ENCODE results near the gene TFF3.

Gene TFF3

GRCh38 chr21:42346866-42347600 is 31.8 kb upstream of the TFF3 start:
- DNase-seq (ENCODE audit: low spot score): no peak

- no peak for DNase-seq (ENCODE audit: low spot score)
Measured at GRCh38 chr21:42346441-42346840, 31.2 kb upstream of the TFF3 start.

DNA sequence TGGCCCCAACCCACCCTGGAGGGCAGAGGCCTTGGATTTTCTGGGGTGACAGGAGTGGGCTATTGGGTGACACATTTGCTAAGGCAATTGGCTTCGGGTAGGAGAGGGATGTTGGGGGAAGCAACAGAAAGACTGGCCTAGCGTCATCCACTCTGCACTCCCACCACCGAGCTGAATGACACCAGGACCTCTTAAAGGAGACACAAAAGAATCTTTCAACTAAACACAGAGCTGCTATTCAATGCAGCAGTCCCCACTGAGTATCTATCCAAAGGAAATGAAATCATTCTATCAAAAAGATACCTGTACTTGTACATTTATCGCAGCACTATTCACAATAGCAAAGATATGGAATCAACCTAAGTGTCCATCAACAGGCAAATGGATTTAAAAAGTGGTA is 29.4 kb upstream of the TFF3 start:
- no peak for DNase-seq (ENCODE audit: low spot score)

GRCh38 chr21:42343963-42344510 is 28.8 kb upstream of the TFF3 start:
- no peak for DNase-seq (ENCODE audit: low spot score)

DNA sequence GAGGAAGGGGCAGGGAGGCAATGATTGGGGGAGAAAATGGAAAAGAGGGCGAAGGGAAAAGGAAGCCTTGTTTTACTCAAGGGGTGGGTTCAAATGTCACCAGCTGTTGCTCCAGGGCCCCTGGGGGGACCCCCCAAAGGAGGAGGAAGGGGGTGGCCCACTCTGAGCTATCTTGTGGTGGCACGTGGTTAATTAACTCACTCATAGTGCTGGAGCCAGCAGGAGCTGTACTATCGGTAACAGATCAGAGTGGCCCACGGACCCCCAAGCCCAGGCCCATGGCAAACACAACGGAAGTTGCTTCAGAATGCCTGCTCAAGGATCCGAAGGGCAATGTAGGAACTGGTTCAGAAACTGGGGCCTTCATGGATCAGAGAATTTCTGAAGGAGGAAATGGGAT is 28.3 kb upstream of the TFF3 start:
- DNase-seq (ENCODE audit: low spot score): no peak

- DNase-seq (ENCODE audit: low spot score): no peak
Measured at GRCh38 chr21:42343101-42343500, 27.9 kb upstream of the TFF3 start.

DNA sequence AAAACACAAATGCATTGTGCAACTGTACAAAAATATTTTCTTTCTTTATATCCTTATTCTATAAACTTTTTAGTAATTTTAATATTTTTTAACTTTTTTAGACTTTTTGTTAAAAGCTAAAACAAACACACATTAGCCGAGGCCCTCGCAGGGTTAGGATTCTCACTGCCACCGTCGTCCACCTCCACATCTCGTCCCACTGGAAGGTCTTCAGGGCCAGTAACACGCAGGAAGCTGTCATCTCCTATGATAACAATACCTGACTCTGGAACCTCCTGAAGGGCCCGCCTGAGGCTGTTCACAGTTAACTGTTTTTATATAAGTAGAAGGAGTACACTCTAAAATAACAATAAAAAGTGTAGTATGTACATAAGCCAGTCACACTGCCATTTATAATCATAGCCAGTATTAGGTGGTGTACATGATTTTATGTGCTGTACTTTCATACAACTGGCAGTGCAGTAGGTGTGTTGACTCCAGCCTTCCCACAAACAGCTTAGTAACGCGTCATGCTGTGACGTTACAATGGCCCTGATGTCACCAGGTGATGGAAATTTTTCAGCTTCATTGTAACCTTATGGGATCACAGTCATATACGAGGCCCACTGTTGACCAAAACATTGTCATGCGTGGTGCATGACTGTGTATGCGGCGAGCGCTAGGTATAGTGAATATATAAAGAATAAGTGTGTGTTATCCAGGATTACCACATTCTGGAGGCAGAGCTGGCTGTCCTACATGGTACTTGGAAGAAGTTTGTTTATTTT is 26.8 kb upstream of the TFF3 start:
- DNase-seq (ENCODE audit: low spot score): no peak

GRCh38 chr21:42340187-42341050 is 25.2 kb upstream of the TFF3 start:
- DNase-seq (ENCODE audit: low spot score): no peak

GRCh38 chr21:42338729-42339715 is 23.8 kb upstream of the TFF3 start:
- no peak for DNase-seq (ENCODE audit: low spot score)

- peak; percentile 74 for DNase-seq (ENCODE audit: low spot score)
Measured at GRCh38 chr21:42337830-42338728, 22.9 kb upstream of the TFF3 start.

- no peak for DNase-seq (ENCODE audit: low spot score)
Measured at GRCh38 chr21:42337276-42337675, 22.1 kb upstream of the TFF3 start.

DNA sequence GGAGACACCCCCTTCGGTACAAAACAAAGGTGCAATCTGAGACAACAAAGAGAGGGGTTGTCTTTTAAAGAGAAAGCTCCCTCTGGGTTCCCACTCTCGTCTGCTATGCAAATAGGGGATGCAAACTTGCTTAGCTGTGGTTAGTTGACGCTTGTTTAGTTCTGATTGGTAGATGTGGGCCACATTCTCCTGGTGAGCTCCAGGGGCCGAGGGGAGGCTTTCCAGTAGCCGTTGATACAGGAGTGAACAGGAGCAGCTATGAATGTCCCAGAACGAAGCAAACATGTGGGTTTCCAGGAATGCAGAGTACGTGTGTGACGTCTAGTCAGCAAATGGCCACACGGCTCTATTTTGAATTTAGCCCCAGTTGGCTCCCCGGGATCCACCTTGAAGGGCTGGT is 20.8 kb upstream of the TFF3 start:
- no peak for DNase-seq (ENCODE audit: low spot score)

- DNase-seq (ENCODE audit: low spot score): no peak
Measured at GRCh38 chr21:42332557-42333317, 17.5 kb upstream of the TFF3 start.

DNA sequence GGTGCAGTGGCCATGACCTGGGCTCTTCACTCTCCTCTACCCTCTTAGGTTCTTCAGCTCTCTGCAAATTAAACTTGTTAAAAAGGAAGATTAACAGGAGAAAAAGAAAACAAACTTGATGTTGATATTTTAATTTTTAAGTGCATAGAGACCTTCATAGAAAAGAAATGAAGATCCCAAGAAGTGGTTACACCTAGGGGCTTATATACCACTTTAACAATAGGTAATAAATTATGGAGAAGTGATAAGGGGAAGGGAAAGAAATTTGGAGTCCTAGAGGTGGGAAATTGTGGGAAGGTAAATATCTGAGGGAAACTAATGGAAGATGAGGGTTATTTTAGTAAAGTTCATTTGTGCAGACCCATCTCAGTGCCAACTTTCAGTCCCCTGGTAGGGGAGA is 16.5 kb upstream of the TFF3 start:
- no peak for DNase-seq (ENCODE audit: low spot score)

DNA sequence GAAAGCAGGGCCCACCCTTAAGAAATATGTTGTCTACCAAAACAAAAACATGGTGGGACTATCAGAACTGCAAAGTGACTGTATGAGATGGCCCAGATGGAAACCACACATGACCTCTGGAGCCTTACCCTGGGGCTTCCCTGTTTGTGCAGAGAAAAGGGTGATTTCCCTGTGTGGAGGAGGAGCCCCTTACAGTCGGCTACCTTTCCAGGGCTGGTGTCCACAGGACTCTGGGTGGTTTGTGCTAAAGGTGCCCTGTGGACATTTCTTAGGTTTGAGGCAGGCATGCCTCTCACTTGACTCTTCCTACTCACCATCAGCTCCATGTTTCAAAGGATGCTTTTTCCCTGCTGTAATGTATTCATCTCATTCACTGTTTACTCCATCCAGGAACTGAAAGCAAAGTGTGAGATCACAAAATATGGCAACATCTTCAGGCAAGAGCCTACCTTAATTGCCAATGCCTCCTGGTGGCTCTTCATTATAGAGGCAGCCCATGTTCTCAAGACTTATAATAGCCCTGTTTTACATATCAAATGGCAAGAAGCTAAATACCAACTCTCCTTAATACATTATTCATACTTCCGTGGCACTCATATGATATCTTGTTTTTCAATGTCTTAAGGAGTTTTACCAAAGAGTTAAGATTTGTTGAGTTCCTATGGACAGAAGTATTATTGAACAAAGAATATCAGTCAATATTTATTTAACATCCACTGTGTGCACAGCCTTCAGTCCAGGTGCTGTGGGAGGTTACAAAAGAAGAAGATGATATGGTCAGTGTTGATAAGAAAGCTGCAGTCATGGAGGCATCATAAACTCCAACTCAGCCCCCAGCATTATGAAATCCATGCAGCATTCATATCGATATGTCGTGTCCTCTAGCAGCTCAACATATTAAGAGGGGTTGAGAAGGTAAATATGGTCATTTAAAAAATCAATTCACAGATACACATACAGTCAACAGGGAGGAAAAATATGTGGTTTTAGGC is 15.5 kb upstream of the TFF3 start:
- DNase-seq (ENCODE audit: low spot score): peak; percentile 17

DNA sequence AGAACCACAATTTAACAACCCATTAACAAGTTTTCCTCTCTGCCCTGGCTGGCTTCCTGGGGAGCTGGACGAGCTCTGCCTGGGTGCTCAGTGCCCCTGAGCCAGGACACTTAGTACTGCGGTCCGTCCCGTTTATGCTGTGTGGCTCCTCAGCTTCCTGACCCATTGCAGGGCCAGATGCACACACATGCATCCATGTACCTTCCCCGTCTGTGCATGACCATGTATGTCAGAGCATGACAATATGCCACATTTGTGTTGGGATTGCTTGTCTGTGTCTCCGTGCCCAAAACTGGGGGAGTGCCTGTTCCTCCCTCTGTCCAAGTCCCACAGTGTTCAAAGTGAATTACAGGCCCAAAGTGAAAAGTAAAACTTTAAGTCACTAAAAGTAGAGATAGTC is 9.7 kb upstream of the TFF3 start:
- DNase-seq (ENCODE audit: low spot score): no peak

GRCh38 chr21:42321845-42322244 is 6.6 kb upstream of the TFF3 start:
- DNase-seq (ENCODE audit: low spot score): no peak

DNA sequence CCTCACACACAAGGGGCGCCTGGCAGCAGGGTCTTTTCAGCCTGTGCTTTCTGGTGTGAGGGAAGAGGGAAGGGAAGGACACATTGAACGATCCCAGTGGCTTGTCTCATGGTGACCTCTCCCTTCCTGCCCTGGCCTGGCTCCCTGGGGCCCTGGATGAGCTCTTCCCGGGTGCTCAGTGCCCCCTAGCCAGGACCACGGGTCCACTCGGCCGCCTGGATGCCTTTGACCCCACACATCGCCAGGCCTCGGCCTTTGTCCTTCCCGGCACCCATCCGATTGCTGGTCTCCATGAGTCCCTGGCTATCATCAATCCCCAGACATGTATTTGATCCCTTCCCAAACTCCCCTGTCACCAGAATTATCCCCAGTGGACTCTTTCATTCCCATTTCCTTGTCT is 6.0 kb upstream of the TFF3 start:
- DNase-seq (ENCODE audit: low spot score): no peak

All from NAMALWA (cell line).